CD4-positive, alpha-beta T cell treated with Interleukin-2 at 100 ng/mL for 4 hours (primary cell): ENCODE data around the gene CSGALNACT2.
A peak's percentile ranks its signal among the peaks of the same experiment; 100 is the strongest.
"Not testable (repeated sequence)": the region's sequence is repeated elsewhere in the genome, so short reads cannot be mapped to it uniquely, and the experiment has no call there.

Experiments used
- DNase-seq: peaks from one replicate; pipeline ENCODE4 v3.0.0-alpha.2; 2020; ENCODE audit warnings: low spot score

CSGALNACT2 gene

DNA sequence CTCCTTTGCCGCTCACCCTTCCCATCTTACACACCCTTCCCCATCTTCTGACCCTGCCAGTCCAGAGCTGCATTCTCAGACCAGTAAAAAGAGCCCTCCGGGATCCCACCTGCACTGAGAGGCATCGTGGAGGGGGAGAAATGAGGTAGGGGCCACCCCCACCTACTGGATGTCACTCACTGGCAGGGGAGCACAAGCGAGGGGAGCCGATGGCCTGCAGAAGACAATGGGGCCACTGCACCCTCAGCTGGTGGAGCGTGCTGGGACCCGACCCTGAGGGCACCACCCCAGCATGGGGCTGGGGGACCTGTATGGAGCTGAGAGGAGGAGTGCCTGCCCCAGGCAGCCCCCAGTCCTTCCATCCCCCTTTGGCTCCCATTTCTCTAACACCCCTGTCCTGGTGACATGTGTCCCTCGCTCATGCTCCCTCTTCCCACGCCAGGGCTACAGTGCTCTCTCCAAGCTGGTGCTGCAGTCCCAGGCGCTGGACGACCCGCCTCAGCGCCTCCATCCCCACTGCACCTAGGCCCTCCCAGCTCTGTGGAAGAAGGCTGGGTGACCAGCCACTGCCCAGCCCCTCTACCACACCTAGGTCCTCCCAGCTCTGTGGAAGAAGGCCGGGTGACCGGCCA lies 78.8 kb downstream of the CSGALNACT2 start:
- no peak for DNase-seq

- no peak for DNase-seq
These were observed 79.4 kb downstream of the CSGALNACT2 start for GRCh38 chr10:43217563-43218205.

- no peak for DNase-seq
These were observed 80.1 kb downstream of the CSGALNACT2 start for GRCh38 chr10:43218206-43218950.

DNA sequence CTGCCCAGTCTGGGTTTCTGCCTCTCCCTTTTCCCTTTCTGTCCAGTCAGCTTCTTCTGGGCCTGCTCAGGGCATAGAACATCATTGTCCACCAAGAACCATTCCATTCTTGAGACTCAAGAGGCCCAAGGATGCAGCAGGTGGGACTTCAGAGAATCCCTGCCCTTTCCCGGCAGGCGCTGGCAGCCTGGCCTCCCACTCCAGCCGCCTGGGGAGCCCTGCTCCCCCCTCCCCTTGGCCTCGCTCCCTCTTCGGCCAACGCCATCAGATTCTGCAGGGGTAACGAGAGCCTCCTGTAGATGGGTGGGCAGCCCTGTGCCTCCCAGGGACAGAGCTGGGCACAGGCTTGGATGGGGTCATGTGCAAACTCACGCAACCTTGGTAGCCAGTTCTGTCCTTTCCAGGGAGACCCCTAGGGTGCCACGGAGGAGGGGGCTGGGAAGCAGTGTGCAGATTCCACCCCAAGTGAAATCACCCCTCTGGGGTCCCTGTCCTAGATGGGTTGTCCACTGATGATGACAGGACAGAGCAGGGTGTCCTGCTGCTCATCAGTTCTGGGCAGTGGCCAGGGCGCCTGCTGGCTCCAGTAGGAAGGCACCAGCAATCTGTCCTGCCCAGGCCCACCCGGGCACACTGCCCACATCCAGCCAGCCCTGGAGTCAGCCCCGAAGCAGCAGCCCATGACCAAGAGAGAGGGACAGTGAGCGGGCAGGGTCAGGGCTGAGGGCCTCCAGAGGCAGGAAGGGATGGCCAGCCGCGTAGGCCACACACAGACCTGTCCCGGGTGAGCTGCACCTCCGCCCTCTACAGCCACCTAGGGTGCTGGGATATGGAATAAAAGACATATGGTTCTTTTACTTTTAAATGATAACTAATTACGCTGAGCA lies 80.9 kb downstream of the CSGALNACT2 start:
- DNase-seq, result no peak

- DNase-seq, result no peak
These were observed 81.6 kb downstream of the CSGALNACT2 start for GRCh38 chr10:43219848-43220247.

- DNase-seq, result not testable (repeated sequence)
These were observed 82.0 kb downstream of the CSGALNACT2 start for GRCh38 chr10:43220251-43220650.

GRCh38 chr10:43220657-43221418 lies 82.6 kb downstream of the CSGALNACT2 start:
- no peak for DNase-seq

GRCh38 chr10:43221419-43222209 lies 83.4 kb downstream of the CSGALNACT2 start:
- no peak for DNase-seq

- no peak for DNase-seq
These were observed 84.0 kb downstream of the CSGALNACT2 start for GRCh38 chr10:43222210-43222720.

- no peak for DNase-seq
These were observed 84.8 kb downstream of the CSGALNACT2 start for GRCh38 chr10:43223056-43223455.

- no peak for DNase-seq
These were observed 86.1 kb downstream of the CSGALNACT2 start for GRCh38 chr10:43224321-43224720.

DNA sequence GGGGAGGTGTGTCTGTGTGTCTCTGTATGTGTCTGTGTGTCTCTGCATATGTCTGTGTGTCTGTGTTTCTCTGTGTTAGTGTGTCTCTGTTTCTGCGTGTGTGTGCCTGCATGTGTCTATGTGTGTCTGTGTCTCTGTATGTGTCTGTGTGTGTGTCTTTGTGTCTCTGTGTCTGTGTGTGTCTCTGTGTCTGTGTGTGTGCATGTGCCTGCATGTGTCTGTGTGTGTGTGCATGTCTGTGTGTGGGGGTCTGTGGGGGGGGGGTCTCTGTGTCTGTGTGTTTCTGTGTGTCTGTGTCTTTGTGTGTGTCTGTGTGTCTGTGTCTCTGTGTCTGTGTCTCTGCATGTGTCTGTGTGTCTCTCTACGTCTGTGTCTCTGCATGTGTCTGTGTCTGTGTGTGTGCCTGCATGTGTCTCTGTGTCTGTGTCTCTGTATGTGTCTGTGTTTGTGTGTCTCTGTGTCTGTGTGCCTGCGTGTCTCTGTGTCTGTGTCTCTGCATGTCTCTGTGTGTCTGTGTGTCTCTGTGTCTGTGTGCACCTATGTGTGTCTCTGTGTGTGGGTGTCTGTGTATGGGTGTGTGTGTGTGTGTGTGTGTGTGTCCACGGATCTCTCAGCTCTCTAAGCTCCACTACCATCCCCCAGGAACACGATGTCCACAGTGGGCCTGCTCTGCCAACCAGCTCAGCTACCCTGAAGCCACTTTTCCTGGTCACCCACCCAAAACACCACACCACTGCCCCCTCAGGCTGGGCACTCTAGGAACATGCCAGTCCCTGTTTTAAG lies 87.0 kb downstream of the CSGALNACT2 start:
- no peak for DNase-seq

- peak; percentile 56 for DNase-seq
These were observed 87.5 kb downstream of the CSGALNACT2 start for GRCh38 chr10:43225787-43226153.

DNA sequence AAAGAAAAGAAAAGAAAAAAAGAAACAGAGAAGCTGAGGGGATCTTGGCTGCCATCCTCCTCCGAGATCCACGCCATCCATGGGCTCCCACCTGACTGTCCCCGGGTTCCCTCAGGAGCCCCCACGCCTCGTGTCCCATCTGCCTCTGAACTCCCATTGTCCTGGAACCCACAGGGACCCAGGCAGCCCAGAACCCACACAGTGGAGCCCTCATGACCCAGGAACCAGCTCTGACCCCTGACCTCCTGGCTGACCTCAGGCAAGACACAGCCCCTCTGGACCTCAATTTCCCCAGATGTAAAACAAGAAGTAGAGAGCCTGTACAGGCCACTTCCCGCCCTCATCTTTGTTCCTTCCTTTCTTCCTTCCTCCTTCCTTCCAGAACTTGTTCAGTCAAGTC lies 88.2 kb downstream of the CSGALNACT2 start:
- DNase-seq, result no peak

- DNase-seq, result no peak
These were observed 88.9 kb downstream of the CSGALNACT2 start for GRCh38 chr10:43226851-43227845.

DNA sequence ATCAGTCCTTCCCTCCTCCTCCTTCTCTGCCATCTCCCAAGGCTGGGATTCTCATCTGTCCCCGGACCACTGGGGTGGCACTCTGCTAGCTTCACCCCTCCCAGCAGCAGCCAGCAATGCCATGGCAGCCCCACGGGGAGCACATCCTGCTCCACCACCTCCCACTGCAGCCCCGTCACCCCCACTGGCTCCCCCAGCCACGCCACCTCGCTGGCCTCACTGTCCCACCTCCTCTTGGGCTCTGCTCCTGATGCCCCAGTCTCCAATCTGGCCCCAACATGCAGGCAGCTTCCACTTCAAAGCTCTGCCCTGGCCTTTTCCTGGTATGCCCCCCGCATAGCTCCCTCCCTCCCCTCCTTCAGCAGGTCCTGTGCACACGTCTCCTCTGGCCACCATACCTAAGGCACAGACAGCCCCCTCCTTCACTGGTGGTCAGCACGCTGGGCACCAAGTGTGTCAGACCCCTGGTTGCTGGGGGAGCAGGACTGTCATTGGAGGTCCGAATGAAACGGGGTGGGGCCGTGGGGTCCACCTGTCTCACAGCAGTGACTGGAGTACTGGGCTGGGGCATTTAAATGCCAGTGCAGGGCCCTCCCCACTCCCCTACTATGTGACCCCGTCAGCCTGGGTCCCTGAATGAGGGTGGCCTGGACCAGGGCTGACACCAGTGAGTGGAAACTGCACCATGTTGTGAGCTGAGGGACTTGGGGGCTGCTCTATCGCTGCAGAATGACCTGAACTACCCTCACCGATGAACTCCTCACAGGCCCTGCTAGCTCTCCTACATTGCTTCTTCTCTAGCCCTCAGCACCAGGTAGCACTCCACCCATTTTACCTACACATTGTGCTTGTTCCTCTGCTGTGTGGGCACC lies 89.9 kb downstream of the CSGALNACT2 start:
- DNase-seq, result no peak

DNA sequence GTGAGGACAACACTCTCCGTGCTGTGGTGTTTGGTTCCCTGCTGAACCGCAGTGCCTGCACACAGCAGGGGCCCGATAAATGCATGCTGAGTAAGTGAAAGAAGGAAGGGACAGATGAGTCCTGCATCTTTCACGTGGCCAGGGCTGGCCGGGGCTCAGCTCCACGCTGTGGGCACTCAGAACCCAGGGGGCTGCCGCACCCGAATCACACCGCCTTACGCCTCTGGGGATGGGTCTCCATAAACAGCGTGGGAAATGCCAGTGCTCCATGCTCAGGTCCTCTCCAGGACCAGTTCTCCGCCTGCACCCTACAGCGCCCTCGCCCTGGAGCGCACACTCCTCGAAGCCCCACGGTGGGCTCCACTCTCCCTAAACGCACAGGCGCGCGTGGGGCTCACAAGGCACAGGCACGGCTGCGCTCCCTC lies 90.5 kb downstream of the CSGALNACT2 start:
- no peak for DNase-seq
